ENCODE measurements around the gene CYGB.
"Not testable (repeated sequence)": the region's sequence is repeated elsewhere in the genome, so short reads cannot be mapped to it uniquely, and the experiment has no call there.

Gene CYGB

DNA sequence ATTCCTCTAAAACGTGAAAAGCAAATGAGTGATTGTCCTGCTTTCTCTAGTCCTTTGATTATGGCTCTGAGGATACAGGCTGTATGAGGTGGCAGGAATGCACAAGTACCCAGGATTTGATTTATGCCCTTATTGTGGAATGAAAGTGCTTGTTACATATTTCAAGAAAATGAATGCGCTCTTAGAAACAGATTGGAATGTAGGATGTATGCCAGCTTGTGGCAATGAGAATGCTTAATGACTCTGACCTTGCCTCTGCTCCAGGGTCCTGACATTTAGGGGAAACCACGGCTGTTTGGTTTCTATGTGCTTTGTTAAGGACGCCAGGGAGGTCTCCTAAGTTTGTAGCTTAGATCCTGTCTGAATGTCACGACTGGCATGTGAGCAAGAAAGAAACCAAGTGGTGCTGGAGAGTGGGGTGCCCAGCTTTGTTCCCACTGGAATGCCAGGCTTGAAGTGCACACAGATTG is 24.3 kb upstream of the CYGB start:
- peak; percentile 45 for DNase-seq (ENCODE audit: low read depth)
- peak overlapping the region; percentile 5 for H3K4me3 ChIP-seq (replicated peaks; ENCODE audit: low read depth, low read length)
- TF ChIP-seq CTCF (IDR thresholded peaks at IDR 0.05; ENCODE audit: low read length, missing control alignments): no peak

DNA sequence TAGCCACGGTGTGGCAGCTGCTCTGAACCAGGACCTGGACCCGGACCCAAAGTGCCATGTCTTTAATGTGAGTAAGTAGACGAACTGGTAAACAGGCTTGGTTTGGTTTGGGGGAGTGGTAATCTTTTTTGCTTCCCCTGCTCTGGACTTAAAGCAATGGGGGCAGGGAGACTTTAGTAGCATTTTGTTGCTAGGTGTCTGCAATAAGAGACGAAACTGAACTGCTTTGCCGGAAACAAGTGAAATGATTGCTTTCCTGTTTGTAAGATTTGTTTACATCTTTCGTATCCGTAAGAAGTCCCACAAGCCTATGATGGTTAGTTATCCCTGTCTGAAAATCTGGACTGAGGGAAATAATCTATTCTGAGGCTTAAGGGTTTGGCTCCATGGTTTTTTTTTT is 23.8 kb upstream of the CYGB start:
- no peak for DNase-seq (ENCODE audit: low read depth)
- TF ChIP-seq CTCF (IDR thresholded peaks at IDR 0.05; ENCODE audit: low read length, missing control alignments): no peak

GRCh38 chr17:76560877-76561221 is 23.3 kb upstream of the CYGB start:
- TF ChIP-seq CTCF (IDR thresholded peaks at IDR 0.05; ENCODE audit: low read length, missing control alignments): no peak
- no peak overlapping the region for H3K4me3 ChIP-seq (replicated peaks; ENCODE audit: low read depth, low read length)
- DNase-seq (ENCODE audit: low read depth): no peak

More for the DNA sequence above, 23.8 kb upstream of the CYGB start:
- no peak overlapping the region for H3K4me3 ChIP-seq (replicated peaks; ENCODE audit: low read depth, low read length)

DNA sequence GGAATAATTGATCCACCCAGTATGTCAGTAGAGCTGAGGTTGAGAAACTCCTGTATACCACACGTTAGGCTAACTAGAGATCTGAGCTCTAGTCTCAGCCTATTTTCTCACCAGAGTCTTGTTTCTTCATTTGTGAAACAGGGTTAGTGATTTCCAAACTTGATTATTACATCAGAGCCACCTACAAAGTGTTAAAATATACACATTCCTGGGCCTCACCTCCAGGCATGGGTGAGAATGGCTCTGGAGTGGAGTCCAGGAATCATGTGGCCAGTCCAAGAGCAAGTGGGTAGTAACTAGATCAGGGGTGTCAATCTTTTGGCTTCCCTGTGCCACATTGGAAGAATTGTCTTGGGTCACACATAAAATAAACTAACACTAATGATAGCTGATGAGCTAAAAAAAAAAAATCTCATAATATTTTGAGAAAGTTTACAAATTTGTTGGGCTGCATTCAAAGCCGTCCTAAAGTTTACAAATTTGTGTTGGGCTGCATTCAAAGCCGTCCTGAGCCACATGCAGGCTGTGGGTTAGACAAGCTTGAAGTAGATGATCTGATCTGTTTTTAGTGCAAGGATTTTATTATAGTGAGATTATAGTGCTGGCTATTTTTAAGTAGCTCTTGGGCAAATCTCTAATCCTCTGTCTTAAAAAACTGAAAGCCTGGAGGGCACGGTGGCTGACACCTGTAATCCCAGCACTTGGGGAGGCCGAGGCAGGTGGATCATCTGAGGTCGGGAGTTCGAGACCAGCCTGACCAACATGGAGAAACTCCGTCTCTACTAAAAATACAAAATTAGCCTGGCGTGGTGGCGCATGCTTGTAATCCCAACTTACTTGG is 22.7 kb upstream of the CYGB start:
- no peak for DNase-seq (ENCODE audit: low read depth)
- peak overlapping the region; percentile 28 for H3K4me3 ChIP-seq (replicated peaks; ENCODE audit: low read depth, low read length)
- no peak for TF ChIP-seq CTCF (IDR thresholded peaks at IDR 0.05; ENCODE audit: low read length, missing control alignments)

GRCh38 chr17:76559460-76559859 is 22.0 kb upstream of the CYGB start:
- H3K4me3 ChIP-seq (replicated peaks; ENCODE audit: low read depth, low read length): peak overlapping the region; percentile 99
- not testable (repeated sequence) for DNase-seq (ENCODE audit: low read depth)

DNA sequence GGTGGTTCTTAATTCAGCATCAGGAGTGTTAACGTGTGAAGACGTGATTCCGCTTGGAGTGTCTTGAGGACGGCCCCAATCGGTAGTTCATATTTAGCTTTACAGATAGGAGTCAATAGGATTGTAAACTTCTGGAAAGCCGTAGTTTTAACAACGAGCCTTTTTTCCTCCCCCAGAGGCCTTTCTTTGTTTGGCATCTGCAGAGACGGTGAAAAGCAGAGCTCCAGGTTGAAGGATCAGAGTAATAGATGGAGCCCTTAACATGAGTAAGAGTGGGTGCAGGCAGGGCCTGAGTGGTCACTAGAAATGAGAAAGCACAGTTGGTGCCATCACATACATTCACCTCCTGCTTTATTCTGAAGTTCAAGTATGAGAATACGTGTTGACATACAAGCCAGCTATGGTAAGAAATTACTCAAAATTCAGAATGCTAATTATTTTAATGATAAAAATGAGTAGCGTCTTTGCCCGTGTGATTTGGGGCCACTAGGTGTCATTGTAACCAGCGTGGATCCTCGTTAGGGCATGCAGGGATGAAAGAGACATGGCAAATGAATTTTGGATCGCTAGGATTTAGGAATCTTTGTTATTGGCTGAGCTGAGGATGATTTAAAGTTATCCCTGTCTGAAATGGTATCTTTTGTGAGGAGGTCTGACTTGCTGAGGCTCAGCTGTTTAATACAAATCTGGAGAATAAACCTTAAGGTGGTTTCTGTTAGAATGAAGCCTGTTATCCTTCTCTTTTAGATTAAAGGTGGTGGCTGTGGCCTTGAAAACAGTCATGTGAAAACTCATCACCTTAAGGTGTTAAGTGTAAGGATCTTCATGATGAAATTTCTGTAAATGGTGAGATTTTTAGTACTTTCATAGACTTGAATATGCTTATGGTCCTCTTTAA is 20.9 kb upstream of the CYGB start:
- H3K4me3 ChIP-seq (replicated peaks; ENCODE audit: low read depth, low read length): peak overlapping the region; percentile 99
- peak; percentile 42 for DNase-seq (ENCODE audit: low read depth)
- TF ChIP-seq CTCF (IDR thresholded peaks at IDR 0.05; ENCODE audit: low read length, missing control alignments): peak; percentile 53
